ENCODE data around the gene MBNL2.

The MBNL2 gene

DNA sequence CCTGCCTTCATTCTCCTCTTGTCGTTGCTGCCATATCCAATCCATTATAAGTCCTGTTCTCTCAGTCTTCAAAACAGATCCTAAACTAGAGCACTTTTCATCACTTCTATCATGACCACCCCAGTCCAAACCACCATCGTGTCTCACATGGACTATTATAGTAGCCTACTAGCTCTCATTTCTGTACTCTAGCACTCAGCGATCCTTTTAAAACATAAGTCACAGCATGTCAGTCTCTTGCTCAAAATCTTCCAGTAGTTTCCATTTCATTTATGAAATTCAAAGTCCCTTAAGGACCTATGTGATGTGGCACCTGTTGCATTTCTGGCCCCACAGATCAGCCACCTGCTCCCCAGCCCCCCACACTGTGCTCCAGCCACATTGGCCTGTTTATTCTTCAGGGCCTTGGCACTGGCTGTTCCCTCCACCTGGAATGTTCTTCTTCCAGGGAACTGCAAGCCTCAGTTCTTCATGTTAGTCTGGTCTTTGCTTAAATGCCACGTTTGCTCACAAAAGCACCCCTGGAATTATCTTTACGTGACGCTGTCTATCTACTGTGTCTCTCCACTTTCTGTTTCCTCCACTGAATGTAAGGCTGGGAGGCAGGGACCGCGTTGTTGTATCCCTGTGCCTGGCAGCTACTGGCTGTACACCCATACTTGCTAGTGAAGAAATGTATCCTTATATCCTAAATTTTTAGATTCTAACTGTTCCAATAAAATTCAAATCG is 64.3 kb downstream of the MBNL2 start:
- no peak overlapping the region for H3K4me3 ChIP-seq (ENCODE audit: low read depth, low read length)
- TF ChIP-seq, protein P1, sequence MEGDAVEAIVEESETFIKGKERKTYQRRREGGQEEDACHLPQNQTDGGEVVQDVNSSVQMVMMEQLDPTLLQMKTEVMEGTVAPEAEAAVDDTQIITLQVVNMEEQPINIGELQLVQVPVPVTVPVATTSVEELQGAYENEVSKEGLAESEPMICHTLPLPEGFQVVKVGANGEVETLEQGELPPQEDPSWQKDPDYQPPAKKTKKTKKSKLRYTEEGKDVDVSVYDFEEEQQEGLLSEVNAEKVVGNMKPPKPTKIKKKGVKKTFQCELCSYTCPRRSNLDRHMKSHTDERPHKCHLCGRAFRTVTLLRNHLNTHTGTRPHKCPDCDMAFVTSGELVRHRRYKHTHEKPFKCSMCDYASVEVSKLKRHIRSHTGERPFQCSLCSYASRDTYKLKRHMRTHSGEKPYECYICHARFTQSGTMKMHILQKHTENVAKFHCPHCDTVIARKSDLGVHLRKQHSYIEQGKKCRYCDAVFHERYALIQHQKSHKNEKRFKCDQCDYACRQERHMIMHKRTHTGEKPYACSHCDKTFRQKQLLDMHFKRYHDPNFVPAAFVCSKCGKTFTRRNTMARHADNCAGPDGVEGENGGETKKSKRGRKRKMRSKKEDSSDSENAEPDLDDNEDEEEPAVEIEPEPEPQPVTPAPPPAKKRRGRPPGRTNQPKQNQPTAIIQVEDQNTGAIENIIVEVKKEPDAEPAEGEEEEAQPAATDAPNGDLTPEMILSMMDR (IDR thresholded peaks at IDR 0.05; ENCODE audit: low read depth, low read length): no peak

GRCh38 chr13:97287047-97287383 is 64.9 kb downstream of the MBNL2 start:
- TF ChIP-seq, protein P1 (IDR thresholded peaks at IDR 0.05; ENCODE audit: low read depth, low read length): no peak
- H3K4me3 ChIP-seq (ENCODE audit: low read depth, low read length): no peak overlapping the region

GRCh38 chr13:97288486-97288900 is 66.4 kb downstream of the MBNL2 start:
- TF ChIP-seq, protein P1 (IDR thresholded peaks at IDR 0.05; ENCODE audit: low read depth, low read length): no peak
- H3K4me3 ChIP-seq (ENCODE audit: low read depth, low read length): no peak overlapping the region

GRCh38 chr13:97289514-97290298 is 67.6 kb downstream of the MBNL2 start:
- TF ChIP-seq, protein P1 (IDR thresholded peaks at IDR 0.05; ENCODE audit: low read depth, low read length): no peak
- no peak overlapping the region for H3K4me3 ChIP-seq (ENCODE audit: low read depth, low read length)

- TF ChIP-seq, protein P1 (IDR thresholded peaks at IDR 0.05; ENCODE audit: low read depth, low read length): no peak
- no peak overlapping the region for H3K4me3 ChIP-seq (ENCODE audit: low read depth, low read length)
Measured at GRCh38 chr13:97295283-97296182, 73.4 kb downstream of the MBNL2 start.

DNA sequence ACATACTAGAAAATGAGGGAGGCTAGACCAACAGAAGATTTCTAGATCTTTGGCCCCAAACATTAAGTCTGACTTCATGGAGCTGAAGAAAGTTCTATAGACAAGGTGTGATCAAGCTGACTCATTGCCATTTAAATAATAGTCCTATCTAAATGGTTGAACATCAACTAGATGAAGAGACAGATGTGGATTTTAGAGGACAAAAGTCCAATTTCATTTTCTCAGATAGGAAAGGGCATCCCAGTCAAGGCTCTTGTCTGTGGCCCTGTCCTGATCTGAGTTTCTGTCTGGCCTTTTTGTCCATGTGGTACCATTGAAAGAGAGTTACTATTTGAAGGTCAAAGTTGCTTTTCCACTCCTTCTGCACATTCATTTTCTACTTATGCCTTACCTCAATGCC is 74.6 kb downstream of the MBNL2 start:
- TF ChIP-seq, protein P1 (IDR thresholded peaks at IDR 0.05; ENCODE audit: low read depth, low read length): no peak
- H3K4me3 ChIP-seq (ENCODE audit: low read depth, low read length): no peak overlapping the region
